GM21381 (cell line): Measurements from ENCODE around the gene TOMM5.

Source experiments
- ATAC-seq: cut with Tn5 transposase; IDR thresholded peaks from one replicate; pipeline ENCODE4 v1.9.1; 2021; ENCODE audit warnings: mild to moderate bottlenecking, moderate library complexity; ENCODE audit not compliant: unreplicated experiment

Gene TOMM5

DNA sequence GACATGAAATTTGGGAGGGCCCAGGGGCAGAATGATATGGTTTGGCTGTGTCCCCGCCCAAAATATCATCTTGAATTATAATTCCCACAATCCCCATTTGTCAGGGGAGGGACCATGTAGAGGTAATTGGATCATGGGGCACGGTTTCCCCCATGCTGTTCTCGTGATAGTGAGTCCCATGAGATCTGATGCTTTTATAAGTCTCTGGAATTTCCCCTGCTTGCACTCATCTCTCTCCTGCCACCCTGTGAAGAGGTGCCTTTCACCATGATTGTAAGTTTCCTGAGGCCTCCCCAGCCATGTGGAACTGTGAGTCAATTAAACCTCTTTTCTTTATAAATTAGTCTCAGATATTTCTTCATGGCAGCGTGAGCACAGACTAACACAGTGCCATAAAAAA lies 27.5 kb downstream of the TOMM5 start:
- ATAC-seq: no peak

DNA sequence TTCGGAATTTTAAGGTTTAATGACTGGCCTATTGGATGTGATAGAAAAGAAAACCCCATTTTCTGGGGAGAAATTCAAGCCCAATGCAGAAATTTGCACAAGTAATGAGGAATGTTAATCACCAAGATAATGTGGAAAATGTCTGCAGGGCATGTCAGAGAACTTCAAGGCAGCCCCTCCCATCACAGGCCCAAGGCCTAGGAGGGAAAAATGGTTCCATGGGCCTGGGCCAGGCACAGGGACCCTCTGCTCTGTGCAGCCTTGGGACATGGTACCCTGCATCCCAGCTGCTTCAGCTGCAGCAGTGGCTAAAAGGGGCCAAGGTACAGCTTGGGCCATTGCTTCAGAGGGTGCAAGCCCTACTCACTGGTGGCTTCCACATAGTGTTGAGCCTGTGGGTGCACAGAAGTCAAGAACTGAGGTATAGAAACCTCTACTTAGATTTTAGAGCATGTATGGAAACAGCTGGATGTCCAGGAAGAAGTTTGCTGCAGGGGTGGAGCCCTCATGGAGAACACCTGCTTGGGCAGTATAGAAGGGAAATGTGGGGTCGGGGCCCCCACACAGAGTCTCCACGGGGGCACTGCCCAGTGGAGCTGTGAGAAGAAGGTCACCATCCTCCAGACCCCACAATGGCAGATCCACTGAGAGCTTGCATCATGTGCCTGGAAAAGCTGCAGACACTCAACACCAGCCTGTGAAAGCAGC lies 28.4 kb downstream of the TOMM5 start:
- no peak for ATAC-seq

DNA sequence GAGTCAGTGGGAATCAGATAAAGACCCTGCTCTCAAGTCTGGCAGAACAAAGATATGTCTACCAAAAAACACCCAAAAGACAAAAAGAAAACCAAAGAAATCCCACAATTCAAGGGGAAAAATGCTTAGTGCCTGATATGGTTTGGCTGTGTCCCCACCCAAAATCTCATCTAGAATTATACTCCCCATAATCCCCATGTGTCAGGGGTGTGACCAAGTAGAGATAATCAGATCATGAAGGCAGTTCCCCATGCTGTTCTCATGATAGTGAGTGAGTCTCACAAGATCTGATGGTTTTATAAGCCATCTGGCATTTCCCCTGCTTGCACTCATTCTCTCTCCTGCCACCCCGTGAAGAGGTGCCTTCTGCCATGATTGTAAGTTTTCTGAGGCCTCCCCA lies 29.6 kb downstream of the TOMM5 start:
- no peak for ATAC-seq

DNA sequence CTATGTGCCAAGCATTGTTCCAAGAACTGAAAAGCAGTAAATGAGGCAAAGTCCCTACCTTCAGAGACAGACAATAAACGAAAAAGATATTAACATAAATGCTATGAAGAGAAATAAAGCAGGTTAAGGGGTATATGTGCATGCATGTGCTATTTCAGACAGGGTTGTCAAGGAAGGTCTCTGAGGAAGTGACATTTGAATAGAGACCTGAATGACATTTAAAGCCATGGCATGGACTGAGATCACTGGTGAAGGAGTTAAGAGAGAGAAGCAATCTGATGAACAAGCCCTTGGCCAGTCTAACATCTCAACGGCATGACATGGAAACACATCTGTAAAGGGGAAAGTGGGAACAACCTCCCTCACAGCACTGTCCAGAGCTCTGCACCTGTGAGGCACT lies 30.7 kb downstream of the TOMM5 start:
- no peak for ATAC-seq

DNA sequence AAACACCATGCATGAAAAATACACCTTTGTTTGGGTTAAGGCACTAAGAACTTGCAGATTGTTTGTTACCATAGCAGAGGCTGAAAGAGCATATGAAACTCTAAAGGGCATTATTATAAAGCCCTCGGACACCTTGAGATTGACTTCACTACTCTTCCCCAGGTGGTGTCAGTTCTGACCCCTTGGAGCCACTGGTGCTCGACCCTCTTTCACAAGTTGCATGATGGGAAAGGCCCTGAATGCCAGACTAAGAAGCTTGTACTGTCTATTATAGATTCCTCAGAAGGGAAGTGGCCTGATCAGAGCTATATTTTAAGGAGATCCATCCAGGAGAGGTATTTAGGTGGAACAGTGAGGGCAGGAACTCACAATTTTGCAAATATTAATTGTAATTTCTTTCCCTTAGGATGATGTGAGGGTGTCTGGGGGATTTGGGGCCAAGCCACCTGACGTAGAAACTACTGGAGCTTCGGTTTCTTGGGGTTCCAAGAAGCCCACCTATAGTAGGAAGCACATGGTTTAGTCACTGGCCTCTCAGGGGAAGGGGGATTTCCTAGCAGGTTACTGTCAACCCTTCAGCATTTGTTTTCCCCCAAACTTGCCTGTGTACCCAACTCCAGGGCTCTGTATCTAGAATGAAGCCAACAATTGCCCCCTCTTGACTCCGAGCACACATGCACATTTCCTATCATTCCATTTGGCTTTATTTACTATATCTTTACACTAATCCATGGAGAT lies 32.4 kb downstream of the TOMM5 start:
- ATAC-seq: no peak

DNA sequence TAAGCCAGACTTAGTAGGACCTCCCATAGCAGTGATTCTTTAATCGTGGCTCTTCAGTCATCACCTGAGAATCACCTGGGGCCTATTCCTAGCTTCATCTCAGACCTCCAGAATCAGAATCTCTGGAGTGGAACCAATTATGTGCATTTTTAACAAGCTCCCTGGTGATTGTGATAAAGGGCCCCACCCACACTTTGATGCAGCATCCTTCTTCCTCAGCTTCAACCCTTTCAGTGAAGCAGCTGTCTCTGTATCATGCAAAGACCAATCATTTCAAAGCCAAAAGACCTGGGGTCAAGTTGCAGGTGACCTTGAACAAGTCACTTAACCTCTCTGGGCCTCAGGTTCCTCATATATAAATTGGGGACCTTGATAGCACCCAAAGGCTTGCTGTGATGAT lies 33.3 kb downstream of the TOMM5 start:
- ATAC-seq: no peak

DNA sequence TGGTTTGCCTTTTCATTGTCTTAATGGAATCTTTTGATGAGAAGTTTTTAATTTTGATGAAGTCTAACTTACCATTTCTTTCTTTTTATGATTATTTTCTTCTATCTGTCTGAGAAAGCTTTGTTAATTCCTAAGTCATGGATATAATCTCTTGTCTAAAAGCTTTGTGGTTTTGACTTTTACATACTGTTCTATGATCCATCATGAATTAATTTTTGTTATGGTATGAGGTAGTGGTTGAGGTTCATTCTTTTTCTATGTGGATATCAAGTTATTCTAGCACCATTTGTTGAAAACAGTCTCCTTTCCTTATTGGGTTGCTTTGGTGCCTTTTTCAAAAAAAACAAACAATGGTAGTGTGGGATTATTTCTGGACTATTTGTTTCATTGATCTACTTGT lies 36.6 kb downstream of the TOMM5 start:
- ATAC-seq: no peak

DNA sequence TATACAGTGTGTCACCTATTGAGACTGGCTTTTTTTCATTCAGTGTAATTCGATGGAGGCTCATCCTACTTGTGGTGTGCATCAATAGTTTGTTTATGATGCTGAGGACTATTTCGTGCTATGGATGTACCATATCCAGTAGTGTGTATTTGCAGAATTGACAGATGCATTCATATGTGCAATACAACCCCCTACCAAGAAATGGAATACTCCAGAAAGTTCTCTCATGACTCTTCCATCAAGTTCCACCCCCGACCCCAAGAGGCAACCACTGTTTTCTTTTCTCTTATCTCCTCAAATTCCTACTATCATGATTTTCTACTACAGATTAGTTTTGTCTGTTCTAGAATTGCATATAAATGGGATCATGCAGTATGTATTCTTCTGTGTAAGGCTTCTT lies 38.1 kb downstream of the TOMM5 start:
- ATAC-seq: no peak

DNA sequence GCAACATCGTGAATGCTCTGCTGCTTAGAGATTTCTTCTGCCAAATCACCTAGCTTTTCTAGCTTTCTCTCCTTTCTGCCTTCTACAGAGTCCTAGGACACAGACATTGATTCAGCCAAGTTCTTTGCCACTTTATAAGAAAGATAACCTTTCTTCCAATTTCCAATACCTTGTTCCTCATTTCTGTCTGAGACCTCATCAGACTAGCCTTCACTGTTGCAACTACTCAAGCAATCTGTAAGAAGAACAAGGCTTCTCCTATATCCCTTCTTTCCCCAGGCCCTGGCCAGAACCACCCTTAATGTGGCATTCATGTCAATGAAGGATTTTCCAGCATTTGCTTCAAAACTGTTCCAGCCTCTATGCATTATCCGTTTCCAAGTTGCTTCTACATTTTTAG lies 40.5 kb downstream of the TOMM5 start:
- no peak for ATAC-seq

DNA sequence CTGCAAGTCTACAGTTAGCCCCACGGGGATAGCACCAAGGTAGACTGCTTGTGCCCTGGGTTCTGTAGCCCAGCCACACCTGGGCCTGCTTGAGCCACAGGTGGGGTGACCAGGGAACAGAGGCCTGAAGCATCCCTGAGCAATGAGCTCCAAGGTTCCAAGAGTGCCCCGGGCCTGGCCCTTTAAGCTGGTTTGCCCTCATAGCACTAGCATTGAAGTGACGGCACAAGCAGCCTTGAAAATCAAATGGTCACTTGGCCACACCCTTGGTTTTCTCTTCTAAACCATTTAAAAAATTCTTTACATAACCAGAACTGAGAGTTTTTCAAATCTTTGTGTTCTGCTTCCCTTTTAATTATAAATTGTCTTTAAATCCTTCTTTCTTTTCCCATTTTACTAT lies 40.9 kb downstream of the TOMM5 start:
- no peak for ATAC-seq

DNA sequence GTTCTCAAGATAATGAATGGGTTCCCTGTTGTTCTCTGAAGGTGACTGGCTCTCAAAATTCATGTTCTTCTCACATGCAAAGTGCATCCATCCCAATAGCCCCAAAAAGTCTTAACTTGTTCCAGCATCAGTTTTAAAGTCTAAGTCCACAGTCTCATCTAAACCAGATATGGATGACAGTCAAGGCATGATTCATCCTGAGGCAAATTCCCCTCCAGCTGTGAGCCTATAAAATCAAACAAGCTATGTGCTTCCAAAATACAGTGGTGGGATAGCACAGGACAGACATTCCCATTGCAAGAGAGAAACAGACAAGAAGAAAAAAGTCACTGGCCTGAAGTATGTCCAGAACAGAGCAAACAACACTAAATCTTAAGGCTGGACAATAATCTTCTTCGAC lies 41.6 kb downstream of the TOMM5 start:
- ATAC-seq: no peak

DNA sequence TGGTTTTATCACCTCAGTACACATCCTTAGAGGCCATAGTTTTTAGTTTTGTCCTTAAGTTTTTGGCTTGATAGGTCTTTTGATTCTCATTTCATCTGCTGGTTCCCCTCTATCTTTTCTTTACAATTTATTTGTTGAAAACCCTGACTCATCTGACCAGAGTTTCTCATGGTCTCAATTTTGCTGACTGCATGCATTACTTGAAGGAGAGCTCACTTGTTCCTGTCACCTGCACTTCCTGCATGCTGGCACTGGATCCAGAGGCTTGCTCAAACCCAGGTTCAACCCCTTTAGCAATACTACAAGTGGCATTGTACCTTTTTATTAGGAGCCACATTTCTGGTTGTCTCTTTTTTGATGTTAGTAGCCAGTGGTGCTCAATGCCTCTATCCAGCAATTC lies 42.9 kb downstream of the TOMM5 start:
- ATAC-seq: no peak

DNA sequence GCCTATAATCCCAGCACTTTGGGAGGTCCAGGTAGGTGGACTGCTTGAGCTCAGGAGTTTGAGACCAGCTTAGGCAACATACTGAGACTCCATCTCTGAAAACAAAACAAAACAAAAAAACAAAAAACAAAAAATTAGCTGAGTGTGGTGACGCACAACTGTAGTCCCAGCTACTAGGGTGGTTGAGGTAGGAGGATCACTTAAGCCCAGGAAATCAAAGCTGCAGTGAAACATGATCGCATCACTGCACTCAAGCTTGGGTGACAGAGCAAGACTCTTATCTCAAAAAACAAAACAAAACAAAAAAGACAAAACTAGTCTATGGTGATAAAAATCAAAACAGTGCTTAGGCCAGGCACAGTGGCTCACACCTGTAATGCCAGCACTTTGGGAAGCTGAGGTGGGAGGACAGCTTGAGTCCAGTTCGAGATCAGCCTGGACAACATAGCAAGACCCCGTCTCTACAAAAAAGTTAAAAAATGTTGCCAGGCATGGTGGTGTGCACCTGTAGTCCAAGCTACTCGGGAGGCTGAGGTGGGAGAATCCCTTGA lies 45.0 kb downstream of the TOMM5 start:
- no peak for ATAC-seq

DNA sequence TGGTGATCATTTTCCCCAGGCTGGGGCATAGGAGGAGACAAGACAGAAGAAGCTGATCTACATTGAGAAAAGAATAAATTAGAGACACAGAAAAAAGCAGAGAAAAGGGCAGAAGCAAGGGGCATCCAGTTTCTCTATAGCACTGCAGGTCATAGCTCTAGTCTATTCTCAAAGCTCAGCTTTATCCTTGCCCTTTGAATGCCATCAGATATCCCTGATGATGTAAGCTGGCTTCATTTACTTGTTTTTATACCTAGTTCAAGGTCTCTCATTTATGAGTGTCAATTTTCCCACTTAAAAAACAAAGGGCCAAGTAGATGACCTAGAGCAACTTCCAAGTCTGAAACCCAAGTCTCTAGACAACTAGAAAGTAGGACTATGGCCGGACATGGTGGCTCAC lies 48.9 kb downstream of the TOMM5 start:
- no peak for ATAC-seq

DNA sequence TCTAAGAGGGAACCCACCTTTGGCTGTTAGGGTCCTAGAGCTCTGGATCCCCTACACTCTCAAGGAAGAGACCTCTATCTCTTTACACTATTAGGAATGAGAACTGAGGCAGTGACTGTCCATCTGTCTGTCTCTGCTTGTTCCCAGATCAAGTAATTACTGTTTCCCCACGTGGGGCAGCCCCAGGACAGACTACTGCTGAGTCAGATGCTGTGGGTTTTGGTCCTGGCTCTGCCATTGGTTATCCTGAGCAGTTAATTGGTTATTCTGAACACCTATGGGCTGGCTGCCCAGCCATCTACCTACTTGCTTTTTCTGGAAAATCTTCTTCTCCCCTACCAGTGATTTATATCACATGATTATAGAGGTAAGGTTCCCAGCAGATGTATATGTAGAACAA lies 49.5 kb downstream of the TOMM5 start:
- ATAC-seq: no peak

DNA sequence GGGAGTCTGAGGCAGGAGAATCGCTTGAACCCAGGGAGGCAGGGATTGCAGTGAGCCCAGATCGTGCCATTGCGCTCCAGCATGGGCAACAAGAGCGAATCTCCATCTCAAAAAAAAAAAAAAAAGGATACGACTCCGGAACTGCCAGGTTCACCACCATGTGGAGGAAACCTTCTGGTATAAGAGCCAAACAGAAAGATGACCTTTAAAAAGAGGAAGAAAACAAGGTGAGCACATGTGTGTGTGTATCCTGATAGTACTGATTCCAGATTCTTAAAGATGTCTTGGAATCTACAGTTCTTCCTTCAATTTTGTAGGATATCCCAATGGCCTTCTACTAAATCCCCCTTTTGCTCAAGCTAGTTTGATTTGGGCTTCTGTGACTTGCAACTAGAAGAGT lies 49.9 kb downstream of the TOMM5 start:
- ATAC-seq: no peak

DNA sequence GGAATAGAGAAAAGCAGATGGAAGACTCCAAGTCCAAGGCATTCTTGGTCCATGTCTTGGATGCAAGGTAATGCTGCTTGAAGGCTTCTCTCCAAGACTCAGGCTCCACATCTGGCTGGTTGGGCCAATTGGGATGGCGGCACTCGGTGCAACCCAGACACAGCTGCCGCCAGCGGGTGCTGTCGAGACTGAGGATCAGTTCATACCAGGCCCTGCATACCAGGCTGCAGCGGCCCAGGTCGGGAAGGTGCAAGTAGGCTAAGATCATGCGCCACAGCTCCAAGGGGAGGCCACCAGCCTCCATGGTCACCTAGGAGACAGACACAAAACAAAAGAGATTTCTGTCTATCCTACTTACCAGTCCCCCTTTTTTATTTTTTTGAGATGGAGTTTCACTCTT lies 50.9 kb downstream of the TOMM5 start:
- ATAC-seq: no peak

DNA sequence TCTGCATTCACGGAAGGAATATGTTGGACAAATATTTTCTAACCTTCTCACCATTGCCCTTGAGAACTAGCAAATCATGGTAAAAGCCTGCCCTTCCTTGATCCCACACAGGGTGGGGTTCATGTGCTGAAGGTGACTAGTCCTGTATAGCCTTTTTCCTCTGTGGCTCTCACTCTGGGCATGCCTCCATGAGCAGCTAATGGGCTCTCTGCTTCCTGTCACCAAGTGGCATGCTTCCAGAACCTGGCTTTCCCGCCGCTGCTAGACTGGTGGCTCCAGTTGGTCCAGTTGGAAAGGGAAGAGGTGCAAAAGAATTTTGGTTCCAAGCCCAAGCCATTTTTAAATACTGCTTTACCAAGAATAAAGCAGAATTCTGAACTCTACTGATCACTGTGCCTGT lies 51.8 kb downstream of the TOMM5 start:
- no peak for ATAC-seq

DNA sequence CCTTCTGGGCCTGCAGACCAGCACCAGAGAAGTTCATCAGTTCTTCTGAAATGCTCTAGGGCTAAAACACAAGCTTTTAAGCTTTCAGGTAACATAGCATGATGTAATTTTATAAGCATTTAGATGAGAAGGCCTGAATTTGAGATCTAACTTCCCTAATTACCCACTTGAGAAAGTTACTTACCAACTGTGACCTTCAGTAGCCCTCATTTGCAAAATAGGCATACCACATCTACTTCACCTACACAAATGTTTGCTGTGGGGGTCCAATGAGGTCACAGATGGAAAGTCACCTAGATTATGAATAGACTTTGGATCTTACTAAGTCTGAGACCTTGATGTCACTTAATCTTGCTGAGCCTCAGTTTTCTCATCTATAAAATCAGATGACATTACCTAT lies 52.8 kb downstream of the TOMM5 start:
- no peak for ATAC-seq
